GM12878 (cell line): Measurements from ENCODE around the gene TBL3. TPM values are rescaled to one million over a fixed set of nuclear protein-coding genes. Genes with fewer than 3 reads are reported as not detected.
A peak's percentile ranks its signal among the peaks of the same experiment; 100 is the strongest.

Experiments
- ATAC-seq: fragments of 200-7000 bp; cut with Tn5 transposase; 3 replicates; pipeline ENCODE4 v1.9.1; 2020; ENCODE audit warnings: mild to moderate bottlenecking, moderate library complexity
- BruUV-seq: library from RNA; stranded (reverse); fragments of 400-500 nt; replicated peaks from 2 replicates; lab custom pipeline; 2021; lab: Mats Ljungman, UMichigan
- CTCF ChIA-PET: fragments of 300-600 bp; sonication (Branson Sonifier 250); formaldehyde crosslinking; extraction: SDS; loops from one replicate; lab custom pipeline; 2021; ENCODE audit warnings: inconsistent platforms; lab: Yijun Ruan, JAX
- POLR2A ChIA-PET: fragments of 350-600 bp; formaldehyde crosslinking; extraction: SDS; loops from one replicate; lab custom pipeline; 2021; ENCODE audit warnings: inconsistent platforms; lab: Charles Lee
- RAD21 ChIA-PET: fragments of 300-600 bp; sonication (Branson Sonifier 250); formaldehyde crosslinking; loops from one replicate; lab custom pipeline; 2023; ENCODE audit warnings: antibody characterized with exemption; ENCODE audit not compliant: unreplicated experiment; lab: Charles Lee
- SMC1A ChIA-PET: fragments of 300-600 bp; sonication (Branson Sonifier 250); formaldehyde crosslinking; loops from one replicate; lab custom pipeline; 2023; ENCODE audit not compliant: unreplicated experiment, uncharacterized antibody; lab: Charles Lee
- DNase-seq: peaks from one replicate; pipeline ENCODE4 v3.0.0-alpha.2; 2011; ENCODE audit warnings: low read depth, low spot score
- FAIRE-seq: peaks from 3 replicates; lab custom pipeline; 2011; peaks lifted over from hg19 to GRCh38; lab: Jason Lieb, UNC
- H2AFZ ChIP-seq: 2 replicates; pipeline ENCODE4 v1.6.0; 2011; ENCODE audit warnings: low read depth, low read length, control low read depth; ENCODE audit not compliant: control insufficient read depth
- H3K27ac ChIP-seq: 2 replicates; pipeline ENCODE4 v1.5.1; 2011; ENCODE audit warnings: control low read depth; ENCODE audit not compliant: control insufficient read depth, insufficient read depth
- H3K27me3 ChIP-seq, 2 experiments: replicated peaks in 1 of 2; 2 replicates each; pipeline versions ENCODE4 v1.6.0 to v1.6.1; 2011; ENCODE audit warnings: low read length in 1 of 2; ENCODE audit not compliant: control insufficient read depth in 2 of 2, insufficient read depth in 2 of 2
- H3K36me3 ChIP-seq, 2 experiments: 2 replicates each; pipeline ENCODE4 v1.5.1; 2011; ENCODE audit warnings: low read length in 1 of 2; ENCODE audit not compliant: control insufficient read depth in 2 of 2, insufficient read depth in 2 of 2
- H3K4me1 ChIP-seq: 2 replicates; pipeline ENCODE4 v1.6.1; 2011; ENCODE audit warnings: mild to moderate bottlenecking, low read length, moderate library complexity, mixed read lengths; ENCODE audit not compliant: control insufficient read depth, insufficient read depth
- H3K4me2 ChIP-seq: 2 replicates; pipeline ENCODE4 v1.6.0; 2011; ENCODE audit warnings: control low read depth; ENCODE audit not compliant: control insufficient read depth, insufficient read depth
- H3K4me3 ChIP-seq: fragments of 200-600 bp; sonication (generic); 2 replicates; pipeline ENCODE4 v1.5.1; 2016
- H3K79me2 ChIP-seq: 2 replicates; pipeline ENCODE4 v1.6.0; 2011; ENCODE audit warnings: low read length; ENCODE audit not compliant: control insufficient read depth, insufficient read depth
- H3K9ac ChIP-seq: 2 replicates; pipeline ENCODE4 v1.8.0; 2011; ENCODE audit warnings: low read length, control low read depth, mixed read lengths; ENCODE audit not compliant: control insufficient read depth, insufficient read depth
- H3K9me3 ChIP-seq: replicated peaks from 3 replicates; pipeline ENCODE4 v1.5.1; 2011; ENCODE audit warnings: mild to moderate bottlenecking, low read length; ENCODE audit not compliant: control insufficient read depth, insufficient read depth
- H4K20me1 ChIP-seq: 2 replicates; pipeline ENCODE4 v1.6.0; 2011; ENCODE audit not compliant: control insufficient read depth, insufficient read depth
- ASH2L ChIP-seq: fragments of 300-600, 200-600 bp; sonication (generic); IDR thresholded peaks from 2 replicates; pipeline ENCODE4 v1.6.1; 2017; ENCODE audit warnings: low read depth, mild to moderate bottlenecking, borderline replicate concordance
- ETV6 ChIP-seq, 2 experiments: fragments of 450-650 bp in 1 of 2; IDR thresholded peaks in 1 of 2; conservative IDR thresholded peaks in 1 of 2; 2 replicates each; pipeline ENCODE4 v1.6.1; 2014; ENCODE audit warnings: antibody characterized with exemption in 1 of 2, borderline replicate concordance in 1 of 2, low read depth in 1 of 2, mild to moderate bottlenecking in 1 of 2, moderate library complexity in 1 of 2
- POLR2A ChIP-seq: IDR thresholded peaks from 2 replicates; pipeline ENCODE4 v1.6.1; 2011; ENCODE audit warnings: low read depth, mild to moderate bottlenecking, low read length
- RB1 ChIP-seq: fragments of 450-650 bp; formaldehyde crosslinking; IDR thresholded peaks from 2 replicates; pipeline ENCODE4 v1.6.1; 2017; ENCODE audit warnings: mild to moderate bottlenecking, borderline replicate concordance
- WGBS: methylation state at CpG from one replicate; pipeline ENCODE4 v1.1.6; 2016; ENCODE audit warnings: low lambda C conversion rate; ENCODE audit not compliant: insufficient replicate concordance, insufficient coverage; ENCODE audit errors: missing lambda C conversion rate; 5-methylcytosine and 5-hydroxymethylcytosine counted together
- in situ Hi-C: fragments of 300-500 bp; cut with MboI; formaldehyde crosslinking; loops from 9 replicates; pipeline ENCODE4 v1.14.3; 2018; ENCODE audit warnings: mixed read lengths
- intact Hi-C: fragments of 100-400 bp; cut with micrococcal nuclease; formaldehyde crosslinking; loops from one replicate; pipeline ENCODE4 v1.14.2; 2022; ENCODE audit not compliant: unreplicated experiment
- polyA plus RNA-seq, 11 experiments: library from polyadenylated mRNA; depleted of rRNA in 4 of 11; unstranded in 6 of 11; stranded (reverse) in 5 of 11; fragments of >200 nt; fragmentation: Nextera tagmentation in 4 of 11; fragmentation: Illumina TruSeq in 1 of 11; extraction: Ambion mirVana in 4 of 11; extraction: Trizol in 1 of 11; gene quantifications; 1 replicate in 1 of 11; 2 replicates in 10 of 11; pipeline versions ENCODE4 v1.2.1 to v1.2.3, GENCODE V29; 2011 to 2016; ENCODE audit warnings: inconsistent platforms in 2 of 11, missing spikeins in 2 of 11, low read depth in 1 of 11
- total RNA-seq, 4 experiments: library from RNA; depleted of rRNA in 3 of 4; stranded (reverse); fragments of >200 nt in 3 of 4; fragmentation: Illumina TruSeq in 1 of 4; extraction: Trizol in 1 of 4; gene quantifications; 2 replicates each; pipeline versions ENCODE4 v1.2.1 to v1.2.3, GENCODE V29; 2013 to 2021

Gene TBL3
- total and polyA plus RNA-seq, 10 of the 15 experiments (the other 5 are each of a cell fraction or from before 2014, with no cell fraction given) = 1.2 to 101 (median 34.2) TPM

DNA sequence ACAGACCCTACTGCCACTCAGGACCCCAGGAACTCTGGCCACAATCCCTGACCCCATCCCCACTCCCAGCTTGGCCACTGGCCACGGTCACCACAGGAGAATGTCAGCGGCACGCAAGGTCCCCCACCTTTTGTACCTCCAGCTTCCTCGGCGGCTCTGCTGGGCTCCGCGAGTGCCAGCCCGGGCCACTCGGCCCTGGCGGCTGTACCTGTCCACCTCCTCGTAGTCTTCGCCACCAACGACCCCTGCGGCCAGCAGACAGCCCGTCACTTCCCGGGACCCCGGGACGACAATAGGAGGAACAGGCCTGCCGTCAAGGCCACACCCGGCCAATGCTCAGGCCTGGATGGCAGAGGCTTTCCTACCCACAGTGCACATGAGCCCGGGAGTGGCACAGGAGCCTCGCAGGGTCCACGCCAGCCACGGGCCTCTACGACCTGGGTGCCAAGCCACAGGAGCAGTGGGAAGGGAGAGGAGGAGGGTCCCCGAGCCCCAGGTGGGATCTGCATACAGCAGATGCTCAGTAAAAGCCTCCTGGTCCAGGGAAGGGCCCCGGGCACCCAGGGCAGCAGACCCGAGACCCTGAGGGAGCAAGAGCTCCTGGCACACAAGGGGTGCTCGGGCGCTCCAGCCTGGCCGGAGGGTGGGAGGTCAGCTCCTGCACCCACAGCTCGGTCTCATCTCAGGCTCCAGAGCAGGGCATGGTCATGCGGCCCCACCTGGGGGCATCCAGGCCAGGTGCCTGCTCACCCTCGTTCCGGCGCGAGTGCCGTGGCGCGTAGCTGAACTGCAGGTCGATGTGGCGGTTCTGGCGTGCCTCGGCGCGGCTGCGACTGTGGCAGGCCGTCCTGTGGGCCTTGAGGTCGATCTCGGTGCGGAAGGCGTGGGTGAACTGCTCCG, 29.9 kb downstream of the TBL3 start:
- Histone ChIP-seq H3K4me1 (peaks cover 8% of the 10 kb centered on the region), H3K9me3 (no peaks in the 10 kb centered on the region), H3K9ac (no peak overlapping the region), H3K36me3 (peaks cover 3 to 50% of the 10 kb centered on the region in 2 experiments), H4K20me1 (peaks cover 6% of the 10 kb centered on the region), H3K4me3 (no peak overlapping the region), H3K4me2 (no peak overlapping the region), H3K27me3 (no peaks in the 10 kb centered on the region), H3K27ac (no peak overlapping the region), H3K79me2 (peaks cover 28% of the 10 kb centered on the region), H2AFZ (no peak overlapping the region)
- no peak for ATAC-seq
- no peak for FAIRE-seq
- no TSS peak for BruUV-seq
- TF ChIP-seq ASH2L = no peak
- TF ChIP-seq POLR2A = peak; percentile 26
- no peak for TF ChIP-seq RB1
- TF ChIP-seq ETV6 (conservative IDR thresholded peaks at IDR 0.05 in 1 of 2, IDR thresholded peaks at IDR 0.05 in 1 of 2; ENCODE audit: borderline replicate concordance in 1 of 2, low read depth in 1 of 2) = no peak
- no peak for DNase-seq
- intact Hi-C loops = no loop called here
- WGBS = 97% methylated on average over 53 of the region's 53 CpGs
- in situ Hi-C loops = no loop called here
- ChIA-PET SMC1A (no interaction called here), RAD21 (interaction anchor here (0.6 to 2.5 kb wide), 3 partner anchors 11 to 138 kb away, joined by 3 to 14 read pairs (median 4); no protein-coding TSS in a partner anchor), POLR2A (no interaction called here), CTCF (interaction anchor here (0.7 to 4.3 kb wide), 5 partner anchors 8 to 198 kb away, joined by 3 to 54 read pairs (median 4); no protein-coding TSS in a partner anchor)
